GM23338 (cell line): ENCODE results near the gene SP9. TPM values are rescaled to one million over a fixed set of nuclear protein-coding genes. Genes with fewer than 3 reads are reported as not detected.

ENCODE experiments used
- ATAC-seq: fragments of 200-7000 bp; cut with Tn5 transposase; 3 replicates; pipeline ENCODE4 v1.9.1; 2020
- DNase-seq: peaks from one replicate; pipeline ENCODE4 v3.0.0-alpha.2; 2015; ENCODE audit warnings: low spot score
- H2AFZ ChIP-seq: fragments of 200-600 bp; sonication (generic); 2 replicates; pipeline ENCODE4 v1.8.0; 2016; ENCODE audit warnings: antibody characterized with exemption, mild to moderate bottlenecking, moderate library complexity
- H3F3A ChIP-seq: fragments of 200-600 bp; sonication (generic); replicated peaks from 2 replicates; pipeline ENCODE4 v1.8.0; 2017; ENCODE audit warnings: antibody characterized with exemption, mixed run types, low read depth
- H3K27ac ChIP-seq: fragments of 200-600 bp; sonication (generic); 2 replicates; pipeline ENCODE4 v1.6.1; 2016; ENCODE audit warnings: low read depth
- H3K27me3 ChIP-seq: fragments of 200-600 bp; sonication (generic); 2 replicates; pipeline ENCODE4 v1.8.0; 2016; ENCODE audit warnings: mild to moderate bottlenecking, mixed run types, moderate library complexity; ENCODE audit not compliant: insufficient read depth
- H3K36me3 ChIP-seq: fragments of 200-600 bp; sonication (generic); 2 replicates; pipeline ENCODE4 v1.8.0; 2016; ENCODE audit warnings: mild to moderate bottlenecking; ENCODE audit not compliant: insufficient read depth
- H3K4me1 ChIP-seq: fragments of 200-600 bp; sonication (generic); 2 replicates; pipeline ENCODE4 v1.8.0; 2016; ENCODE audit warnings: mild to moderate bottlenecking, moderate library complexity; ENCODE audit not compliant: insufficient read depth
- H3K4me2 ChIP-seq: fragments of 200-600 bp; sonication (generic); 2 replicates; pipeline ENCODE4 v1.7.1; 2017; ENCODE audit warnings: mixed run types
- H3K4me3 ChIP-seq: fragments of 200-600 bp; sonication (generic); 2 replicates; pipeline ENCODE4 v1.6.1; 2016; ENCODE audit warnings: mixed run types
- H3K79me2 ChIP-seq: fragments of 200-600 bp; sonication (generic); replicated peaks from 2 replicates; pipeline ENCODE4 v1.8.0; 2017; ENCODE audit warnings: mild to moderate bottlenecking; ENCODE audit not compliant: insufficient read depth
- H3K9me2 ChIP-seq: fragments of 200-600 bp; sonication (generic); 2 replicates; pipeline ENCODE4 v1.8.0; 2017; ENCODE audit not compliant: insufficient read depth
- H4K20me1 ChIP-seq: fragments of 200-600 bp; sonication (generic); replicated peaks from 2 replicates; pipeline ENCODE4 v1.8.0; 2017; ENCODE audit warnings: mild to moderate bottlenecking; ENCODE audit not compliant: insufficient read depth
- H3K27ac Mint-ChIP-seq: 2 replicates; pipeline ENCODE4 v1.8.0; 2020; ENCODE audit warnings: inconsistent platforms, mild to moderate bottlenecking, moderate library complexity, mixed read lengths
- H3K27me3 Mint-ChIP-seq: 3 replicates; pipeline ENCODE4 v1.8.0; 2022; ENCODE audit warnings: low read depth, mild to moderate bottlenecking, moderate library complexity, mixed read lengths, inconsistent platforms; ENCODE audit not compliant: insufficient read depth, poor library complexity
- H3K36me3 Mint-ChIP-seq: 3 replicates; pipeline ENCODE4 v1.8.0; 2021; ENCODE audit warnings: low read depth, mild to moderate bottlenecking, inconsistent platforms, moderate library complexity, mixed read lengths
- H3K4me1 Mint-ChIP-seq: 3 replicates; pipeline ENCODE4 v1.8.0; 2020; ENCODE audit warnings: mild to moderate bottlenecking, inconsistent platforms, mixed read lengths
- H3K4me3 Mint-ChIP-seq: 3 replicates; pipeline ENCODE4 v1.8.0; 2021; ENCODE audit warnings: moderate library complexity, mild to moderate bottlenecking, inconsistent platforms, mixed read lengths
- H3K9me3 Mint-ChIP-seq: 3 replicates; pipeline ENCODE4 v1.8.0; 2020; ENCODE audit warnings: moderate library complexity, mild to moderate bottlenecking, inconsistent platforms, mixed read lengths
- EZH2 ChIP-seq: fragments of 200-600 bp; sonication (generic); IDR thresholded peaks from one replicate; pipeline ENCODE4 v1.8.0; 2017; ENCODE audit warnings: antibody characterized with exemption, mild to moderate bottlenecking, low read depth; ENCODE audit not compliant: unreplicated experiment
- EZH2phosphoT487 ChIP-seq: fragments of 200-600 bp; sonication (generic); IDR thresholded peaks from one replicate; pipeline ENCODE4 v1.8.1; 2018; ENCODE audit warnings: antibody characterized with exemption; ENCODE audit not compliant: unreplicated experiment
- NANOG ChIP-seq: IDR thresholded peaks from 2 replicates; pipeline ENCODE4 v1.6.1; 2016; ENCODE audit warnings: antibody characterized with exemption, borderline replicate concordance
- ZNF462 ChIP-seq: fragments of 250-450 bp; sonication (Bioruptor Pico); IDR thresholded peaks from 2 replicates; pipeline ENCODE4 v1.5.0; 2020; ENCODE audit warnings: mild to moderate bottlenecking, moderate library complexity
- long read RNA-seq: library from polyadenylated mRNA; unstranded; transcript quantifications from one replicate; pipeline ENCODE4 v2.0.0, GENCODE V29; 2020; ENCODE audit not compliant: unreplicated experiment
- polyA plus RNA-seq: library from polyadenylated mRNA; unstranded; fragments of >200 nt; fragmentation: Nextera tagmentation; extraction: Ambion mirVana; gene quantifications from 2 replicates; pipeline ENCODE4 v1.2.1, GENCODE V29; 2016
- total RNA-seq: library from RNA; depleted of rRNA; stranded (reverse); fragments of >200 nt; shearing (Covaris generic); gene quantifications from 2 replicates; pipeline ENCODE4 v1.2.3, GENCODE V29; 2014; rRNA removed

Gene SP9
- total RNA-seq = 0.12 and 0.49 TPM in 2 replicates
- polyA plus RNA-seq = 0.14 TPM in 1 of 2 replicates, not detected in the other
- long read RNA-seq = 0 reads

- H3K27ac ChIP-seq = no peak within 1 kb of the TSS
- H3K27me3 ChIP-seq = peaks cover 99% of the 10 kb centered on the region
- H3K4me3 ChIP-seq = peak within 1 kb of the TSS; percentile 59
- peak within 1 kb of the TSS; percentile 76 for H2AFZ ChIP-seq
- DNase-seq (peak; percentile 97), ATAC-seq (peak; percentile 62)
- no peaks in the 10 kb centered on the region for H3K36me3 ChIP-seq
- no peaks in the 10 kb centered on the region for H3K79me2 ChIP-seq
- peak; percentile 70 for TF ChIP-seq EZH2phosphoT487
- TF ChIP-seq EZH2 = no peak
- no peak for TF ChIP-seq NANOG
- H3K27ac Mint-ChIP-seq = no peak within 1 kb of the TSS
- peaks cover 18% of the 10 kb centered on the region for H4K20me1 ChIP-seq
- H3K4me3 Mint-ChIP-seq = peak within 1 kb of the TSS; percentile 68
- H3K4me1 Mint-ChIP-seq = peaks cover 64% of the 10 kb centered on the region
- H3F3A ChIP-seq = peaks cover 47% of the 10 kb centered on the region
- H3K36me3 Mint-ChIP-seq = peaks cover 5% of the 10 kb centered on the region; the same call in 1 of the 3 replicates
- no peaks in the 10 kb centered on the region for H3K9me2 ChIP-seq
- H3K27me3 Mint-ChIP-seq = peaks cover 98% of the 10 kb centered on the region
- peaks cover 63% of the 10 kb centered on the region for H3K4me1 ChIP-seq
- peak within 1 kb of the TSS; percentile 88 for H3K4me2 ChIP-seq
- H3K9me3 Mint-ChIP-seq = peaks cover 9% of the 10 kb centered on the region
Observed at GRCh38 chr2:174334781-174335251, at the start of gene SP9. Gene SP9 (plus strand): TSS chr2:174334954. CDS start chr2:174335093, 139 bp downstream.

GRCh38 chr2:174286172-174286571 is 48.6 kb upstream of the SP9 start:
- DNase-seq (peak; percentile 64), ATAC-seq (peak; percentile 78)
- no peaks in the 10 kb centered on the region for H3K36me3 ChIP-seq
- H3F3A ChIP-seq = no peaks in the 10 kb centered on the region
- H3K4me3 ChIP-seq = no peak overlapping the region
- H4K20me1 ChIP-seq = no peaks in the 10 kb centered on the region
- H3K9me3 Mint-ChIP-seq = peaks cover 12% of the 10 kb centered on the region; the same call in 1 of the 3 replicates
- H3K36me3 Mint-ChIP-seq = no peaks in the 10 kb centered on the region
- H3K27me3 Mint-ChIP-seq = no peaks in the 10 kb centered on the region
- H3K4me3 Mint-ChIP-seq = no peak overlapping the region
- no peak overlapping the region for H3K4me2 ChIP-seq
- peaks cover 3% of the 10 kb centered on the region; the same call in 1 of the 2 replicates for H3K4me1 ChIP-seq
- H3K9me2 ChIP-seq = no peaks in the 10 kb centered on the region
- no peak overlapping the region; the same call in 1 of the 2 replicates for H2AFZ ChIP-seq
- no peak overlapping the region for H3K27ac ChIP-seq
- H3K79me2 ChIP-seq = no peaks in the 10 kb centered on the region
- TF ChIP-seq ZNF462 (CRISPR knock-in tag) (peak; percentile 84), EZH2phosphoT487 (no peak)
- no peaks in the 10 kb centered on the region for H3K27me3 ChIP-seq
- no peak overlapping the region for H3K27ac Mint-ChIP-seq
- peaks cover 5% of the 10 kb centered on the region for H3K4me1 Mint-ChIP-seq
